ENCODE data around the gene TBC1D16. TPM values are rescaled to one million over a fixed set of nuclear protein-coding genes. Genes with fewer than 3 reads are reported as not detected.

TBC1D16 gene
- total RNA-seq, 1 experiment from 2014 or later, result 21.1 TPM

GRCh38 chr17:80023481-80024205 is 12.0 kb downstream of the TBC1D16 start:
- H3K9me3 Mint-ChIP-seq (ENCODE audit: unreplicated experiment), result no peaks in the 10 kb centered on the region
- TF ChIP-seq CTCF (IDR thresholded peaks at IDR 0.05; ENCODE audit: unreplicated experiment), result no peak
- no peak overlapping the region for H3K27ac Mint-ChIP-seq (ENCODE audit: low read depth, unreplicated experiment)
- peaks cover 6% of the 10 kb centered on the region for H3K36me3 Mint-ChIP-seq (ENCODE audit: insufficient read depth, unreplicated experiment)
- no TSS peak for BruUV-seq (replicated peaks)
- POLR2A ChIA-PET, result no interaction called here
- CTCF ChIA-PET, result interaction anchor here (0.6 kb wide), 1 partner anchor 105 kb away, joined by 3 read pairs; no protein-coding TSS in a partner anchor
- no peak for DNase-seq (ENCODE audit: unreplicated experiment)
- H3K27me3 Mint-ChIP-seq (ENCODE audit: insufficient read depth, unreplicated experiment), result no peaks in the 10 kb centered on the region
- intact Hi-C loops (cut with micrococcal nuclease), result no loop called here
- no peak overlapping the region for H3K4me3 Mint-ChIP-seq (ENCODE audit: unreplicated experiment)
- H3K4me1 Mint-ChIP-seq (ENCODE audit: insufficient read depth, unreplicated experiment), result peaks cover 6% of the 10 kb centered on the region

GRCh38 chr17:80021600-80021999 is 14.1 kb downstream of the TBC1D16 start:
- Mint-ChIP-seq H3K4me1 (ENCODE audit: insufficient read depth, unreplicated experiment) (no peaks in the 10 kb centered on the region), H3K36me3 (ENCODE audit: insufficient read depth, unreplicated experiment) (peaks cover 10% of the 10 kb centered on the region), H3K9me3 (ENCODE audit: unreplicated experiment) (no peaks in the 10 kb centered on the region), H3K27ac (ENCODE audit: low read depth, unreplicated experiment) (no peak overlapping the region), H3K4me3 (ENCODE audit: unreplicated experiment) (no peak overlapping the region), H3K27me3 (ENCODE audit: insufficient read depth, unreplicated experiment) (no peaks in the 10 kb centered on the region)
- intact Hi-C loops (cut with micrococcal nuclease), result no loop called here
- CTCF ChIA-PET, result interaction anchor here (2.2 kb wide), 1 partner anchor 13 kb away, joined by 9 read pairs; no protein-coding TSS in a partner anchor
- POLR2A ChIA-PET, result interaction anchor here (1.6 kb wide), 1 partner anchor 13 kb away, joined by 6 read pairs; no protein-coding TSS in a partner anchor
- BruUV-seq (replicated peaks), result no TSS peak
- DNase-seq (ENCODE audit: unreplicated experiment), result no peak
- TF ChIP-seq CTCF (IDR thresholded peaks at IDR 0.05; ENCODE audit: unreplicated experiment), result no peak

- H3K9me3 Mint-ChIP-seq (ENCODE audit: unreplicated experiment), result no peaks in the 10 kb centered on the region
- TF ChIP-seq CTCF (IDR thresholded peaks at IDR 0.05; ENCODE audit: unreplicated experiment), result no peak
- BruUV-seq (replicated peaks), result no TSS peak
- ChIA-PET POLR2A (no interaction called here), CTCF (interaction anchor here (0.6 to 0.7 kb wide), 2 partner anchors 8 to 235 kb away, joined by 3 to 6 read pairs; no protein-coding TSS in a partner anchor)
- no peaks in the 10 kb centered on the region for H3K4me1 Mint-ChIP-seq (ENCODE audit: insufficient read depth, unreplicated experiment)
- DNase-seq (ENCODE audit: unreplicated experiment), result no peak
- intact Hi-C loops (cut with micrococcal nuclease), result no loop called here
- H3K4me3 Mint-ChIP-seq (ENCODE audit: unreplicated experiment), result no peak overlapping the region
- H3K27me3 Mint-ChIP-seq (ENCODE audit: insufficient read depth, unreplicated experiment), result no peaks in the 10 kb centered on the region
- peaks cover 18% of the 10 kb centered on the region for H3K36me3 Mint-ChIP-seq (ENCODE audit: insufficient read depth, unreplicated experiment)
- H3K27ac Mint-ChIP-seq (ENCODE audit: low read depth, unreplicated experiment), result no peak overlapping the region
Measured at GRCh38 chr17:80018917-80019651, 16.6 kb downstream of the TBC1D16 start.
